ENCODE results near the gene RHBDF1. TPM values are rescaled to one million over a fixed set of nuclear protein-coding genes. Genes with fewer than 3 reads are reported as not detected.

Gene RHBDF1
- total and polyA plus RNA-seq, 2 donors (not counting 1 experiment from before 2014, with no cell fraction given): 40.5 to 53.8 TPM

DNA sequence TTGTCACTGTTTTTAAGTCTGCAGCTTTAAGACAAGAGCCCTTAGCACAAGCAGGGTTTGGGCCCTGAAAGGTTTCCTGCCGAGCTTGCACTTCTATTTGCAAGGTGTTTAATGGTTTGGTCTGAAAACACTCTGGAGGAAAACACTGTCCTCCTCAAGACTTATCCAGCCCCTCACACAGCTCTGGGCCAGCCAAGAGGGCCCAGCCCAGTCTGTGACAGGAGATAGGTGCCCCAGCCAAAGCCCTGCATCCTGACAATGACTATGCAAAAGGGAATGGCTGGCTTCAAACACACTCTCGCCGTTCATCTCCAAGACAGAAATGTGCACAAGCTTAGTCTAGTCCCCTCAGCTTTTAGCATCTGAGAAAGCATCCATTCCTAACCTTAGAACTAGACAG is 32.5 kb upstream of the RHBDF1 start:
- no peak overlapping the region for H3K27ac ChIP-seq (ENCODE audit: insufficient read depth, low read length)
- H3K4me1 ChIP-seq (ENCODE audit: control insufficient read depth, extremely low read depth, insufficient read depth, low read length): peaks cover 21% of the 10 kb centered on the region
- peaks cover 7% of the 10 kb centered on the region for H3K36me3 ChIP-seq (ENCODE audit: control insufficient read depth, insufficient read depth, low read length)
- H3K79me2 ChIP-seq (ENCODE audit: control insufficient read depth, insufficient read depth, low read length): no peaks in the 10 kb centered on the region
- no peaks in the 10 kb centered on the region for H3K27me3 ChIP-seq (ENCODE audit: control insufficient read depth, insufficient read depth, low read length)
- no peak overlapping the region for H3K4me2 ChIP-seq (ENCODE audit: extremely low read depth, insufficient read depth, low read length)
- H3K9ac ChIP-seq (ENCODE audit: insufficient read depth, low read length): no peak overlapping the region
- no peaks in the 10 kb centered on the region for H4K20me1 ChIP-seq (ENCODE audit: control insufficient read depth, extremely low read depth, insufficient read depth, low read length)
- TF ChIP-seq EZH2 (IDR thresholded peaks at IDR 0.05; ENCODE audit: low read length, missing control alignments): no peak
- TF ChIP-seq, protein P1, sequence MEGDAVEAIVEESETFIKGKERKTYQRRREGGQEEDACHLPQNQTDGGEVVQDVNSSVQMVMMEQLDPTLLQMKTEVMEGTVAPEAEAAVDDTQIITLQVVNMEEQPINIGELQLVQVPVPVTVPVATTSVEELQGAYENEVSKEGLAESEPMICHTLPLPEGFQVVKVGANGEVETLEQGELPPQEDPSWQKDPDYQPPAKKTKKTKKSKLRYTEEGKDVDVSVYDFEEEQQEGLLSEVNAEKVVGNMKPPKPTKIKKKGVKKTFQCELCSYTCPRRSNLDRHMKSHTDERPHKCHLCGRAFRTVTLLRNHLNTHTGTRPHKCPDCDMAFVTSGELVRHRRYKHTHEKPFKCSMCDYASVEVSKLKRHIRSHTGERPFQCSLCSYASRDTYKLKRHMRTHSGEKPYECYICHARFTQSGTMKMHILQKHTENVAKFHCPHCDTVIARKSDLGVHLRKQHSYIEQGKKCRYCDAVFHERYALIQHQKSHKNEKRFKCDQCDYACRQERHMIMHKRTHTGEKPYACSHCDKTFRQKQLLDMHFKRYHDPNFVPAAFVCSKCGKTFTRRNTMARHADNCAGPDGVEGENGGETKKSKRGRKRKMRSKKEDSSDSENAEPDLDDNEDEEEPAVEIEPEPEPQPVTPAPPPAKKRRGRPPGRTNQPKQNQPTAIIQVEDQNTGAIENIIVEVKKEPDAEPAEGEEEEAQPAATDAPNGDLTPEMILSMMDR (conservative IDR thresholded peaks at IDR 0.05 in 1 of 2, IDR thresholded peaks at IDR 0.05 in 1 of 2; ENCODE audit: low read depth in 1 of 2, low read length in 2 of 2): no peak
- no peak overlapping the region for H3K4me3 ChIP-seq (replicated peaks in 1 of 4; ENCODE audit: control extremely low read depth in 1 of 4, insufficient read depth in 1 of 4, low read depth in 3 of 4, low read length in 4 of 4)
- DNase-seq (ENCODE audit: low read depth in 2 of 2): no peak
- H3K9me3 ChIP-seq (ENCODE audit: control insufficient read depth, insufficient read depth, low read depth, low read length): no peaks in the 10 kb centered on the region
- H2AFZ ChIP-seq (ENCODE audit: low read length): no peak overlapping the region

DNA sequence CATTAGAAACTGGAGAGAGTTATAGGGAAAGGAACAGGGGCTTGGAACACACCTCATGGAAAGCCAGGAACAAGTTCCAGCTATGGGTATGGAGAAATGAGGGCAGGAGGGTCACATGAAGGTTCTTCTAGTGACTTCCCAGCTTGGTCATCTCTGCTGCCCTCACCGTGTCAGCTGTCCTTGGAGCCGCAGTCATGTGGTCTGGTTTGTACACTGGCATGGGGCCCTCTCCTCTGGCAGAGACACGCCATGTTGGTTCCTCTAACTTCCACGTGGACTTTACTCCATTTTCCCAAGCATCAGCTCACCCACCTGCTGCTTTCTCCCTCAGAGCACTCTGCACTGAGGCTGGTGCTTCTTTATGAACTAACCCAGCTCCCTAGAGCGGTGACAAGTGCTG is 31.9 kb upstream of the RHBDF1 start:
- H3K79me2 ChIP-seq (ENCODE audit: control insufficient read depth, insufficient read depth, low read length): no peaks in the 10 kb centered on the region
- no peaks in the 10 kb centered on the region for H4K20me1 ChIP-seq (ENCODE audit: control insufficient read depth, extremely low read depth, insufficient read depth, low read length)
- H3K9ac ChIP-seq (ENCODE audit: insufficient read depth, low read length): no peak overlapping the region
- no peak overlapping the region for H3K27ac ChIP-seq (ENCODE audit: insufficient read depth, low read length)
- no peak overlapping the region for H3K4me3 ChIP-seq (replicated peaks in 1 of 4; ENCODE audit: control extremely low read depth in 1 of 4, insufficient read depth in 1 of 4, low read depth in 3 of 4, low read length in 4 of 4)
- H3K9me3 ChIP-seq (ENCODE audit: control insufficient read depth, insufficient read depth, low read depth, low read length): no peaks in the 10 kb centered on the region
- no peak overlapping the region for H2AFZ ChIP-seq (ENCODE audit: low read length)
- no peak for TF ChIP-seq EZH2 (IDR thresholded peaks at IDR 0.05; ENCODE audit: low read length, missing control alignments)
- TF ChIP-seq, protein P1 (conservative IDR thresholded peaks at IDR 0.05 in 1 of 2, IDR thresholded peaks at IDR 0.05 in 1 of 2; ENCODE audit: low read depth in 1 of 2, low read length in 2 of 2): no peak
- H3K27me3 ChIP-seq (ENCODE audit: control insufficient read depth, insufficient read depth, low read length): no peaks in the 10 kb centered on the region
- no peak for DNase-seq (ENCODE audit: low read depth in 2 of 2)
- no peak overlapping the region for H3K4me2 ChIP-seq (ENCODE audit: extremely low read depth, insufficient read depth, low read length)
- peaks cover 7% of the 10 kb centered on the region for H3K36me3 ChIP-seq (ENCODE audit: control insufficient read depth, insufficient read depth, low read length)
- peaks cover 21% of the 10 kb centered on the region for H3K4me1 ChIP-seq (ENCODE audit: control insufficient read depth, extremely low read depth, insufficient read depth, low read length)

DNA sequence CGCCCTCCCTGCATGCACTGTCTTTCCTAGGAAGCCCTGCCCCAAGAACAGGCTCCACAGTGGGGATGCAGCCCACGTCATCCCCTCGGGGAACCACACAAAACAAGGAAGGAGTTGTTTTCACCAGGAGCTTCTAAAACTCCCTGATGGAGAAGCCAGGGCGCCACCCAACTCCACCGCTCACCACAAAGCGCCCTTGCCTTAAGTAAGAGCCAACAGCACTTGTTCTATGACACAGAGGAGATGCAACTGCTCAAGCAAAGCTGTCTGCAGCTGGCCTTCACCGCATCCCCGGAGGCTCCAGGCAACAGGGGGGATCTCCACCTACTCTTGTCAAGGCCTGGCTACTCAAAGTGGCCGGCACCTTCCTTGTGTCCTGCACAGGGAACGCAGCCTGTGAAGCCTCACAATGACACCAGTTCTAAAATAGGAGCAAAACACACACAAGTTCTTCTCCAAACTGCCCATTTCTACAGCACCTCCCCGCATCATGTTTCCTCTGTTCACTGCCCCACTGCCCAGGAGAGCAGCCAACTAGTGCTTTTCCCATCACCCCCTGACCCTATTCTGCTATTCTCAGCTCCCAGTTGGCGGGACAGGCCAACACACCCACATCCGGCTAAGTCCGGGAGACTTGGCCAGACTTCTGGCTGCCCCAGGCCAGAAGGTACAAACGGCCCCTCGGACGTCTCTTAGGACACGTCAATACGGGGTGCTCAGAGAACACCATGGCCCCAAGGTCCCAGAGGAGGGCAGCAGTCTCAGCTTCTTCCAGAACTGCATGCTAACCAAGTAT is 29.8 kb upstream of the RHBDF1 start:
- Histone ChIP-seq H3K36me3 (ENCODE audit: control insufficient read depth, insufficient read depth, low read length) (peaks cover 12% of the 10 kb centered on the region), H3K27me3 (ENCODE audit: control insufficient read depth, insufficient read depth, low read length) (no peaks in the 10 kb centered on the region), H4K20me1 (ENCODE audit: control insufficient read depth, extremely low read depth, insufficient read depth, low read length) (no peaks in the 10 kb centered on the region), H3K4me3 (replicated peaks in 1 of 4; ENCODE audit: control extremely low read depth in 1 of 4, insufficient read depth in 1 of 4, low read depth in 3 of 4, low read length in 4 of 4) (no peak overlapping the region), H3K4me2 (ENCODE audit: extremely low read depth, insufficient read depth, low read length) (peak overlapping the region; percentile 62), H3K79me2 (ENCODE audit: control insufficient read depth, insufficient read depth, low read length) (no peaks in the 10 kb centered on the region), H3K27ac (ENCODE audit: insufficient read depth, low read length) (peak overlapping the region; percentile 61), H3K4me1 (ENCODE audit: control insufficient read depth, extremely low read depth, insufficient read depth, low read length) (peaks cover 24% of the 10 kb centered on the region), H3K9me3 (ENCODE audit: control insufficient read depth, insufficient read depth, low read depth, low read length) (no peaks in the 10 kb centered on the region), H3K9ac (ENCODE audit: insufficient read depth, low read length) (no peak overlapping the region), H2AFZ (ENCODE audit: low read length) (no peak overlapping the region)
- TF ChIP-seq, protein P1 (conservative IDR thresholded peaks at IDR 0.05 in 1 of 2, IDR thresholded peaks at IDR 0.05 in 1 of 2; ENCODE audit: low read depth in 1 of 2, low read length in 2 of 2): no peak
- TF ChIP-seq EZH2 (IDR thresholded peaks at IDR 0.05; ENCODE audit: low read length, missing control alignments): no peak
- peak; percentile 65 to 94 for DNase-seq (ENCODE audit: low read depth in 2 of 2)

Measured in fibroblast of lung (primary cell).